HepG2 (cell line): ENCODE measurements around the gene HYCC2. TPM values are rescaled to one million over a fixed set of nuclear protein-coding genes. Genes with fewer than 3 reads are reported as not detected.
A peak's percentile ranks its signal among the peaks of the same experiment; 100 is the strongest.

Experiments used
- AHDC1 ChIP-seq: sonication (generic); formaldehyde crosslinking; IDR thresholded peaks from 2 replicates; pipeline ENCODE4 v1.5.1; 2020; ENCODE audit warnings: mild to moderate bottlenecking, missing genetic modification reagents, borderline replicate concordance
- DDIT3 ChIP-seq: sonication (generic); formaldehyde crosslinking; IDR thresholded peaks from 2 replicates; pipeline ENCODE4 v1.4.0; 2020; ENCODE audit warnings: mild to moderate bottlenecking, missing genetic modification reagents
- HHEX ChIP-seq: IDR thresholded peaks from 2 replicates; pipeline ENCODE4 v1.6.1; 2016; ENCODE audit warnings: control low read depth
- HOXD1 ChIP-seq: sonication (generic); formaldehyde crosslinking; IDR thresholded peaks from 2 replicates; pipeline ENCODE4 v1.5.0; 2020; ENCODE audit warnings: missing genetic modification reagents
- MATR3 ChIP-seq: sonication (generic); formaldehyde crosslinking; IDR thresholded peaks from 2 replicates; pipeline ENCODE4 v1.4.0; 2020; ENCODE audit warnings: missing genetic modification reagents
- MXD1 ChIP-seq: sonication (generic); formaldehyde crosslinking; IDR thresholded peaks from 2 replicates; pipeline ENCODE4 v1.4.0; 2020; ENCODE audit warnings: mild to moderate bottlenecking, missing genetic modification reagents
- RFXANK ChIP-seq: IDR thresholded peaks from 2 replicates; pipeline ENCODE4 v1.6.1; 2016
- SRSF9 ChIP-seq: fragments of 200-400 bp; formaldehyde crosslinking; IDR thresholded peaks from 2 replicates; pipeline ENCODE4 v1.6.1; 2018; ENCODE audit warnings: borderline replicate concordance, mild to moderate bottlenecking, low read depth, low read length; ENCODE audit not compliant: insufficient read depth, poor library complexity, severe bottlenecking
- STAT5B ChIP-seq: sonication (generic); formaldehyde crosslinking; IDR thresholded peaks from 2 replicates; pipeline ENCODE4 v1.4.0; 2020; ENCODE audit warnings: missing genetic modification reagents
- TBL1XR1 ChIP-seq: fragments of 150-350 bp; IDR thresholded peaks from 2 replicates; pipeline ENCODE4 v1.6.1; 2014; ENCODE audit warnings: borderline replicate concordance, low read length; ENCODE audit not compliant: partially characterized antibody
- TFAP4 ChIP-seq: sonication (generic); IDR thresholded peaks from 2 replicates; pipeline ENCODE4 v1.6.1; 2016; ENCODE audit warnings: low read depth, borderline replicate concordance
- THYN1 ChIP-seq: sonication (generic); formaldehyde crosslinking; IDR thresholded peaks from 2 replicates; pipeline ENCODE4 v1.8.1; 2023; ENCODE audit warnings: low read depth, mild to moderate bottlenecking, moderate library complexity, missing genetic modification reagents, borderline replicate concordance
- ZBTB7A ChIP-seq: sonication (generic); formaldehyde crosslinking; IDR thresholded peaks from 2 replicates; pipeline ENCODE4 v1.8.0; 2022; ENCODE audit warnings: mild to moderate bottlenecking, missing genetic modification reagents
- ZFP37 ChIP-seq: sonication (generic); formaldehyde crosslinking; IDR thresholded peaks from 2 replicates; pipeline ENCODE4 v1.4.0; 2020; ENCODE audit warnings: missing genetic modification reagents, borderline replicate concordance
- ZNF121 ChIP-seq: sonication (generic); formaldehyde crosslinking; IDR thresholded peaks from 2 replicates; pipeline ENCODE4 v1.5.0; 2020; ENCODE audit warnings: mild to moderate bottlenecking, missing genetic modification reagents
- ZNF230 ChIP-seq: sonication (generic); formaldehyde crosslinking; IDR thresholded peaks from 2 replicates; pipeline ENCODE4 v1.4.0; 2020; ENCODE audit warnings: mild to moderate bottlenecking, missing genetic modification reagents
- ZNF234 ChIP-seq: sonication (generic); formaldehyde crosslinking; conservative IDR thresholded peaks from 2 replicates; pipeline ENCODE4 v1.5.1; 2020; ENCODE audit warnings: mild to moderate bottlenecking, missing genetic modification reagents
- ZNF367 ChIP-seq: sonication (generic); formaldehyde crosslinking; IDR thresholded peaks from 2 replicates; pipeline ENCODE4 v1.4.0; 2020; ENCODE audit warnings: missing genetic modification reagents, borderline replicate concordance
- ZNF44 ChIP-seq: sonication (generic); formaldehyde crosslinking; IDR thresholded peaks from 2 replicates; pipeline ENCODE4 v1.5.1; 2020; ENCODE audit warnings: mild to moderate bottlenecking, missing genetic modification reagents
- ZNF75D ChIP-seq: sonication (generic); formaldehyde crosslinking; IDR thresholded peaks from 2 replicates; pipeline ENCODE4 v1.8.1; 2023; ENCODE audit warnings: missing genetic modification reagents, mild to moderate bottlenecking, borderline replicate concordance
- ZNF788 ChIP-seq: sonication (generic); formaldehyde crosslinking; IDR thresholded peaks from 2 replicates; pipeline ENCODE4 v1.5.0; 2020; ENCODE audit warnings: mild to moderate bottlenecking, missing genetic modification reagents, borderline replicate concordance
- polyA plus RNA-seq, 8 experiments: library from polyadenylated mRNA; depleted of rRNA in 3 of 8; stranded (reverse) in 7 of 8; unstranded in 1 of 8; fragments of >200 nt; fragmentation: Illumina TruSeq in 4 of 8; extraction: Trizol in 4 of 8; gene quantifications; 2 replicates each; pipeline versions ENCODE4 v1.2.1 to v1.2.3, GENCODE V29; 2011 to 2016; ENCODE audit warnings: low read depth in 4 of 8, missing spikeins in 1 of 8, mixed read lengths in 1 of 8; ENCODE audit not compliant: insufficient read depth in 1 of 8
- total RNA-seq, 5 experiments: library from RNA; depleted of rRNA; stranded (reverse); fragments of >200 nt; fragmentation: Illumina TruSeq; extraction: Trizol; gene quantifications; 2 replicates each; pipeline ENCODE4 v1.2.3, GENCODE V29; 2016; ENCODE audit warnings: low read depth in 1 of 5
- TF ChIP-seq, protein P1 (sequence below): sonication (generic); formaldehyde crosslinking; conservative IDR thresholded peaks from 2 replicates; pipeline ENCODE4 v1.5.0; 2020; ENCODE audit warnings: missing genetic modification reagents

HYCC2 gene
- total and polyA plus RNA-seq, 2 of the 13 experiments (the other 11 are each of a cell fraction or from before 2014, with no cell fraction given), result 4.7 to 13.9 TPM

DNA sequence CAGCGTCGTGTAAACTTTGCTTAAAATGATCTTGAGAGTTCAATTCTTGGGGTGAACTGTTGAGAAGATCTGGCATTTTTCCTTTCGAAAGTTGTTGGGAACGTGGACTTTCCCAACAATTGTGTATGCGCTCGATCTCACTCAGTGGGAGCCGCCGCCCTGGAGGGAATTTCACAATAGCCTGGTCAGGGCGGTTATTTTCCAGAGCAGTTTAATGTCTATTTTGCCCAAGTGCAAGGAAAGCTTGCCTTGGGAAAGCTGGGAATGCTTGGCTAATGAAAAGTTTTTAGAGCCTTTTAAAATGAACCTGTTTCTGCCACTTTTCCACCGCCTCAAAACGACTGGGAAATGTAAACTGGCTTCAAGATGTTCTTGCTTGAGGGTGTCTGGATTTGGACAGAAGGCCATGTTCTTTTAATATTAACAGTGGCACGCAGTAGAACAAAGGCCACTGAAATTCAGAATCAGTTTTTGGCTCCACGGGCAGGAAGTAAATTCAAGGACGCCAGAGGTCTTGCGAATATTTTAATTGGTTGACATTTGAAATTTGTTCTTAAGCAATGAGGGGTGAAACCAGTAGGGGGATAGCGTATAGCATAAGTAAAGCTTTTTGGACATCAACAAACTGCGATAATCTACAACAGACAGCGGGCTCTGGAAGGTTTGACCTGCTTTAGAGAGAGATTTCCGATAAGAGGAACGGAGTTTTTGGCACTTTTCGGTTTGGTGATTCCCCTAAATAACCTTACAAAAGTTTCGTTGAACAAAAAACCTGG lies 45.7 kb upstream of the HYCC2 start (continued):
- TF ChIP-seq TBL1XR1 (no peak), HOXD1 (CRISPR knock-in tag) (peak; percentile 77; the same call in 1 of the 2 replicates), MXD1 (no peak), MATR3 (CRISPR knock-in tag) (no peak), ZNF788 (CRISPR knock-in tag) (no peak), ZNF234 (CRISPR knock-in tag) (no peak), ZNF75D (CRISPR knock-in tag) (no peak), ZNF367 (CRISPR knock-in tag) (no peak), ZBTB7A (no peak), AHDC1 (CRISPR knock-in tag) (no peak), TFAP4 (no peak), ZNF44 (CRISPR knock-in tag) (no peak), ZNF230 (CRISPR knock-in tag) (no peak; the same call in 1 of the 2 replicates), DDIT3 (CRISPR knock-in tag) (no peak), STAT5B (CRISPR knock-in tag) (no peak), THYN1 (no peak), RFXANK (CRISPR knock-in tag) (no peak), ZNF121 (CRISPR knock-in tag) (no peak), HHEX (no peak), SRSF9 (no peak), ZFP37 (CRISPR knock-in tag) (no peak)
- TF ChIP-seq, protein P1, sequence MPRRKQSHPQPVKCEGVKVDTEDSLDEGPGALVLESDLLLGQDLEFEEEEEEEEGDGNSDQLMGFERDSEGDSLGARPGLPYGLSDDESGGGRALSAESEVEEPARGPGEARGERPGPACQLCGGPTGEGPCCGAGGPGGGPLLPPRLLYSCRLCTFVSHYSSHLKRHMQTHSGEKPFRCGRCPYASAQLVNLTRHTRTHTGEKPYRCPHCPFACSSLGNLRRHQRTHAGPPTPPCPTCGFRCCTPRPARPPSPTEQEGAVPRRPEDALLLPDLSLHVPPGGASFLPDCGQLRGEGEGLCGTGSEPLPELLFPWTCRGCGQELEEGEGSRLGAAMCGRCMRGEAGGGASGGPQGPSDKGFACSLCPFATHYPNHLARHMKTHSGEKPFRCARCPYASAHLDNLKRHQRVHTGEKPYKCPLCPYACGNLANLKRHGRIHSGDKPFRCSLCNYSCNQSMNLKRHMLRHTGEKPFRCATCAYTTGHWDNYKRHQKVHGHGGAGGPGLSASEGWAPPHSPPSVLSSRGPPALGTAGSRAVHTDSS (CRISPR knock-in tag), result no peak
